ENCODE measurements around the gene OASL.

OASL gene

DNA sequence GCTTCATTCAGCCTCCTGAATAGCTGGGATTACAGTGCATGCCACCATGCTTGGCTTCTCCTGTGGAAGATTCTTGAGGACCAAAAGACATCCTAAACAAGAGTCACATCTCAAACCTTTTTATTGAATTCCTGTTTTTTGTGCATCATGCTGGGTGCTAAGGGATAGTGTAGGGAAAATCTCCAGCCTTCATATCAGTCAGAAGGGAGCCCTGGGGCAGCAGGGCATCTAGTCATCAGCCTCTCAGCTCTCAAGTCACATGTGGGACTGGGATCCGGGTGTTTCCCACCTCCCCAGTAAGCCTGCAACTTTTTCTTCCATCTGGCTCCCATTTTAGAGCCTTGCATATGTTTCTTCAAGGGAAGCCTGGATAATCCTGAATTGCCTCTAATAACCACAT is 25.1 kb upstream of the OASL start:
- TF ChIP-seq, protein P1, sequence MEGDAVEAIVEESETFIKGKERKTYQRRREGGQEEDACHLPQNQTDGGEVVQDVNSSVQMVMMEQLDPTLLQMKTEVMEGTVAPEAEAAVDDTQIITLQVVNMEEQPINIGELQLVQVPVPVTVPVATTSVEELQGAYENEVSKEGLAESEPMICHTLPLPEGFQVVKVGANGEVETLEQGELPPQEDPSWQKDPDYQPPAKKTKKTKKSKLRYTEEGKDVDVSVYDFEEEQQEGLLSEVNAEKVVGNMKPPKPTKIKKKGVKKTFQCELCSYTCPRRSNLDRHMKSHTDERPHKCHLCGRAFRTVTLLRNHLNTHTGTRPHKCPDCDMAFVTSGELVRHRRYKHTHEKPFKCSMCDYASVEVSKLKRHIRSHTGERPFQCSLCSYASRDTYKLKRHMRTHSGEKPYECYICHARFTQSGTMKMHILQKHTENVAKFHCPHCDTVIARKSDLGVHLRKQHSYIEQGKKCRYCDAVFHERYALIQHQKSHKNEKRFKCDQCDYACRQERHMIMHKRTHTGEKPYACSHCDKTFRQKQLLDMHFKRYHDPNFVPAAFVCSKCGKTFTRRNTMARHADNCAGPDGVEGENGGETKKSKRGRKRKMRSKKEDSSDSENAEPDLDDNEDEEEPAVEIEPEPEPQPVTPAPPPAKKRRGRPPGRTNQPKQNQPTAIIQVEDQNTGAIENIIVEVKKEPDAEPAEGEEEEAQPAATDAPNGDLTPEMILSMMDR (IDR thresholded peaks at IDR 0.05; ENCODE audit: low read depth, low read length): no peak
- no peak for DNase-seq (ENCODE audit: extremely low read depth, low read depth)

GRCh38 chr12:121062391-121063045 is 23.5 kb upstream of the OASL start:
- no peak for DNase-seq (ENCODE audit: extremely low read depth, low read depth)
- TF ChIP-seq, protein P1 (IDR thresholded peaks at IDR 0.05; ENCODE audit: low read depth, low read length): no peak

DNA sequence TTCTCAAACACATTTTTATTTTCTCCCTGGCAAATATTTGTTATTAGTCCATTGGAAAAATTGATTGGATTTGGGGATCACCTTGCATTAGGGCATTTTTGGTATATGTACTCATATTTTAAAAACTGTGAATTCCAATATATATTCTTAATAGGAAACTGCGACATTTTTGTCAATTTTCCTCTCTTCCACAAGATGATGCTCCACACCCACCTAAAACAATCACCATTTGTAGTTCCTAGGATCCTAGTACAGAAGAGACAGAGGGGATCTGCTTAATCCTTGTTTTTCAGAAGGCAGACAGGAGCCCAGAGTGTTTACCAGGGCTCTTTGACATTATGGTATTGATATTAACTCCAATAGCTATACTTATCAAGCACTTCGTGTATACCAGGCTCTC is 22.8 kb upstream of the OASL start:
- DNase-seq (ENCODE audit: extremely low read depth, low read depth): no peak
- TF ChIP-seq, protein P1 (IDR thresholded peaks at IDR 0.05; ENCODE audit: low read depth, low read length): peak; percentile 31

DNA sequence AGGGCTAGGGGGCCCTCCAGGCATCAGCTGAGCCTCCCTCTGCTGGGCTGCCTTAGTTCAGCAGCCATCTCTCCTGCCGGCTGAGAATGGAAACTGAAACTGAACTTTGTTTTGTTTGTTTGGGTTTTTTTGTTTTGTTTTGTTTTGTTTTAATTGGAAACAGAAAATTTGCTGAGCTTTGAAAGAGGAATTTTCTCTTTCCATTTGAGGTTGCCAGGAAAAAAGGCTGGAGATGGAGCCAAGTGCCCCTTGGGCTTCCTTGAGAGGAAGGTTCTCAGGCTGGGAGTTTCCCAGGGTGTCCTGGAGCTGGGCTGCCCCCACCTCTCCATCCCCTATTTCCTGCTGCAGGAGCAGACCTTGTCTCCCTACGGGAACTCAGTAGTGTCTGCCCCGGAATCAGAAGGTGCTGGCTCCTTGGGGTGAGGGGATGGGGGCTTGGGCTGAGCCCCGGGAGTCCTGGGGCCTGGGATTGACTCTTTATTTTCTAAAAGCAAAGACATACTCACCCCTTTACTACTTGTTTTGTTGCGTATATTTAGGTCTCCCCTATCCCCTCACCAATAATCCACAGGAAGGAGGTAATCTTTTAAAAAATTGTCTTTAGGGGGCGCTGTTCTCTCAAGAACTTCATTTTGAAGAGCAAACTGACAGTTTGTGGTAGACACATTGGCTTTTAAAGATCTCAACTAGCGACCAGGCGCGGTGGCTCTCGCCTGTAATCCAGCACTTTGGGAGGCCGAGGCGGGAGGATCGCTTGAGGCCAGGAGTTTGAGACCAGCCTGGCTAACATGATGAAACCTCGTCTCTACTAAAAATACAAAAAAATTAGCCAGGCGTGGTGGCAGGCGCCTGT is 21.3 kb upstream of the OASL start:
- TF ChIP-seq, protein P1 (IDR thresholded peaks at IDR 0.05; ENCODE audit: low read depth, low read length): peak; percentile 62
- peak; percentile 49 for DNase-seq (ENCODE audit: extremely low read depth, low read depth)

GRCh38 chr12:121059031-121059898 is 20.2 kb upstream of the OASL start:
- TF ChIP-seq, protein P1 (IDR thresholded peaks at IDR 0.05; ENCODE audit: low read depth, low read length): no peak
- no peak for DNase-seq (ENCODE audit: extremely low read depth, low read depth)

DNA sequence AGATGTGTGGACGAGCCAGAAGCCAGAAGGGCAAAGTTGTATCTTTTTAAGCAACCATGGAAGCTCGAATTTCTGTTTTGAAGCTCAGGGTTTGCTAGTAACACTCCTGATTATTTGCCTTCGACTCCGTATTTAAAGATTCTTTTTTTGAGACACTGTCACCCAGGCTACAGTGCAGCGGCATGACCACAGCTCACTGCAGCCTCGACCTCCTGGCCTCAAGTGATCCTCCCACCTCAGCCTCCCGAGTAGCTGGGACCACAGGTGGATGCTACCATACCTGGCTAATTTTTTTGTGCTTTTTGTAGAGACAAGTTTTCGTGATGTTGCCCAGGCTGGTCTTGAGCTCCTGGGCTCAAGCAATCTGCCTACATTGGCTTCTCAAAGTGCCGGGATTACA is 18.7 kb upstream of the OASL start:
- no peak for DNase-seq (ENCODE audit: extremely low read depth, low read depth)
- TF ChIP-seq, protein P1 (IDR thresholded peaks at IDR 0.05; ENCODE audit: low read depth, low read length): no peak

Data from AG09319 (cell line).